HG03139 (cell line): ENCODE data around the gene MIDN.

ENCODE experiments used
- ATAC-seq: cut with Tn5 transposase; IDR thresholded peaks from one replicate; pipeline ENCODE4 v1.9.1; 2021; ENCODE audit not compliant: unreplicated experiment

Gene MIDN

GRCh38 chr19:1257475-1258162, 9.2 kb downstream of the MIDN start:
- no peak for ATAC-seq

- ATAC-seq = no peak
Observed at GRCh38 chr19:1258163-1258492, 9.7 kb downstream of the MIDN start.

GRCh38 chr19:1258707-1259205, 10.4 kb downstream of the MIDN start:
- no peak for ATAC-seq

GRCh38 chr19:1259206-1259875, 11.0 kb downstream of the MIDN start:
- ATAC-seq = peak; percentile 34

- ATAC-seq = peak; percentile 0
Observed at GRCh38 chr19:1259876-1260748, 11.7 kb downstream of the MIDN start.

GRCh38 chr19:1260749-1261537, 12.6 kb downstream of the MIDN start:
- ATAC-seq = peak; percentile 47

GRCh38 chr19:1261538-1261797, 13.1 kb downstream of the MIDN start:
- no peak for ATAC-seq

- ATAC-seq = no peak
Observed at GRCh38 chr19:1261798-1262622, 13.6 kb downstream of the MIDN start.

- ATAC-seq = no peak
Observed at GRCh38 chr19:1262623-1263123, 14.3 kb downstream of the MIDN start.

- ATAC-seq = no peak
Observed at GRCh38 chr19:1263188-1263587, 14.8 kb downstream of the MIDN start.

GRCh38 chr19:1264801-1265614, 16.6 kb downstream of the MIDN start:
- no peak for ATAC-seq

GRCh38 chr19:1265615-1266128, 17.3 kb downstream of the MIDN start:
- ATAC-seq = no peak

GRCh38 chr19:1266129-1266915, 17.9 kb downstream of the MIDN start:
- peak; percentile 23 for ATAC-seq

- no peak for ATAC-seq
Observed at GRCh38 chr19:1266916-1267476, 18.6 kb downstream of the MIDN start.

GRCh38 chr19:1267477-1268225, 19.3 kb downstream of the MIDN start:
- ATAC-seq = no peak

GRCh38 chr19:1268226-1269064, 20.1 kb downstream of the MIDN start:
- no peak for ATAC-seq
